Measurements from ENCODE around the gene ACAD8.

ACAD8 gene

DNA sequence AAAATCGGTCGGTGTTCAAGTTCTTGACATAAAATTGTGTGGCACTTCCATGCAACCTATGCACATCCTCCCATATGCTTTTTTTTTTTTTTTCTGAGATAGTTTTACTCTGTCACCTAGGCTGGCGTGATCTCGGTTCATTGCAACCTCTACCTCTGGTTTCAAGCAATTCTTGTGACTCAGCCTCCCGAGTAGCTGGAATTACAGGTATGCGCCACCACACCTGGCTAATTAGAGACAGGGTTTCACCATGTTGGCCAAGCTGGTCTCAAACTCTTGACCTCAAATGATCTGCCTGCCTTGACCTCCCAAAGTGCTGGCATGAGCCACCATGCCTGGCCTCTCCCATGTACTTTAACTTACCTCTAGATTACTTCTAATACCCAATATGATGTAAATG, 37.8 kb downstream of the ACAD8 start:
- no peak for DNase-seq (ENCODE audit: low spot score)

DNA sequence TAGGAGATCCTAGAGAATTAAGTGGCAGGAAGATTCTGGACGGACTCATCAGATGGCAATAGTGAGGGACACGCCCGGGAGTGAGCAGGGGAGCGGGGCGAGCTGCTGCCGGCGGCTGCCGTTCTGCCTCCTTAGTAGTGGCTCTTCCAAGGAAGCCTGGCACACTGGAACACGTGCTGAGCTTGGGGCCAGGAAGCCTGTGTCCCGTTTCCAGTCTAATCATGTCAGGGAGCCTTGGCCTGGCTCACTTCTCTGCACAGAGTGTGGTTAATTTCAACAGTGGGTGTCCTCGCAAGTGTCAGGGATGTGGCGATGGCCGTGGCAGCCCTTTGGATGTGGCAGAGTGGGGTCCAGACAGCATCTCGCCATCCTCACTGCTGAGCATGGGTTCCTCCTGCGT, 39.3 kb downstream of the ACAD8 start:
- no peak for DNase-seq (ENCODE audit: low spot score)

DNA sequence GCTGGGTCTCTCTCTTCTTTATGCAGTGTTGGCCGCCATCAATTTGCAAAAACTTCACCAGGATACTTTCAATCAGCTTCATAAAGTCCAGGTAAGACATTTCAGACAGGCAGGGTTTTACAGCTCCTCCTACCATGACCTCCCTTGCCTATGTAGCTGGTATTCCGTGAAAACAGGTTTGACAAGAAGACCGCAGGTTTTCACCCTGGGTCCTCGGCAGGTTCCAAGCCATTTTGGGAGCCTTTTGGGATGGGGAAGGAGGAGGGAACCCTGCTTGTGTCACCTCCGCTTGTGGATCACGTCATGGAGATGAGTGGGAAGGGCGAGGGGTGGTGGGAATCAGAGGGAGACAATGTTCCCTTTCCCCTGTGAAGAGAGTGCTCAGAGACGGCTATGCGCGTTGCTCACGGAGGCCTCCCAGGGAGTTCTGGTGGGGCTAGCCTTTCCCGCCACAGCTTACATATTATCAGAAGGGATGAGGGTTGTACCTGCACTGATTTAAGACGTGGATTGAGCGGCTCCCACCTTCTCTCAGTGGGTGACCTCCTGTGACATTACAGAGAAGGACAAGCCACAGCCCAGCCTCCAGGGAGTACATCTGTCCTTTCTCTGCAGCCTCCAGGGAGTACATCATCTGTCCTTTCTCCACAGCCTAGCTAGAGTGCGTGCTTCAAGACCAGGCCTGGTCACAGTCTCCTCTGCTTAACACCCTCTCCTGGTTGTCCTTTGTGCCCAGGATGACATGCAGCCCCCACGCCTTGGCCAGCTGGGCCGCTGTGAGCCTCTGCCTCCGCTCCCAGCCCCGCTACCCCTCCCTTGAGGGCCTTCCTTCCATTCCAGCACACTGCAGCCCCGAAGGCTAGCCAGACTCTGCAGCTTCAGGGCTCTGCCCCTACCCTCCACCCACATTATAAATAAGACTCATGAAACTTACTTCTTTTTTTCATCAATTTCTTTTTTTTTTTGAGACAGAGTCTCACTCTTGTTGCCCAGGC, 40.0 kb downstream of the ACAD8 start:
- no peak for DNase-seq (ENCODE audit: low spot score)

DNA sequence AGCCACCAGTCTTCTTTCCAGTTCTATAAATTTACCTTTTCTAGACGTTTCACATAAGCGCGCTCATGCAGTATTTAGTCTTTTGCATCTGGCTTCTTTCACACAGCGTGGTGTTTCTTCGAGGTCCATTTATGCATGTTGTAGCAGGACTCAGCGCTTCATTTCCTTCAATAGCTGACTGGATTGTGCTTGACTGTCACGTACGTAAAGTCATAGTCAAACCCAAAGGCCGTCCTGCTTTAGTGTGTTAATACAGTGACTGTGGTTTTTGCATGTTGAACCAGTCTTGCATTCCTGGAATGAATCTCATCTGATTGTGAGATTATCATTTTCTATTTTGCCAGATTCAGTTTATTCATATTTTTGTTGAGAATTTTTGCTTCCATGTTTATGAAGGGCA, 41.3 kb downstream of the ACAD8 start:
- no peak for DNase-seq (ENCODE audit: low spot score)

DNA sequence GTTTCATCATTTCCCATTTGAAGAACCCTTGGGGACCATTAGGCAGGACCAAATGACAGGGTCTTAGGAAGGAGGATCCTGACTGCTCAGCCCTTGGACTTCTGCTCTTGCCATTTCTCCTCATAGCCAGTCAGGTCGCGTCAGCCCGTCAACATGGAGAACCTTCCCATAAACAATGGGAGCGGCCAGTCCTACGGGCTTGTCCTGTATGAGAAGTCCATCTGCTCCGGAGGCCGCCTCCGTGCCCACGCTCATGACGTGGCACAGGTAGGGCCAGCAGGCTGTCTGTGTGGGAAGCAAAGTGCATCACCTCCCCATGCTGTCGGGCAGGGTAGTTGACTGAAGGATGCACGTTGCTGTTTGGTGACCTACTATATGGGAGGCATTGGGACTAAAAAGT, 58.9 kb downstream of the ACAD8 start:
- DNase-seq (ENCODE audit: low spot score) = no peak

DNA sequence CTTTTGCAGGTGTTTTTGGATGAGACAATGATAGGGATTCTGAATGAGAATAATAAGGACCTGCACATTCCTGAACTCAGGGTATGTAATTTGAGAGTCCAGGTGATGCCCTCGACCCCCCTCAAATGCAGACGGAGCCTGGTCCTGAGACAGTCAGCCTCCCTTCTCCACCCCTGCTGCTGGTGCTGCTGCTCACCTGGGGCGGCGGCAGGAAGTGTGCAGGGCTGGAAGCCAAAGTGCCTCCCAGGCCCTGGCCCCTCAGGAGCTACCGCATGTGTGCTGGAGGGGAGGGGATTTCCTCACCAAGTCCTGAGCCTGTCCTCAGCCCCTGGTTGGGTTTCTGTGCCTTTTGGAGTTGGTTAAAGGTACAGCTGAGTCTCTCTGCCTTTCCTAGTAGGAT, 59.4 kb downstream of the ACAD8 start:
- no peak for DNase-seq (ENCODE audit: low spot score)

DNA sequence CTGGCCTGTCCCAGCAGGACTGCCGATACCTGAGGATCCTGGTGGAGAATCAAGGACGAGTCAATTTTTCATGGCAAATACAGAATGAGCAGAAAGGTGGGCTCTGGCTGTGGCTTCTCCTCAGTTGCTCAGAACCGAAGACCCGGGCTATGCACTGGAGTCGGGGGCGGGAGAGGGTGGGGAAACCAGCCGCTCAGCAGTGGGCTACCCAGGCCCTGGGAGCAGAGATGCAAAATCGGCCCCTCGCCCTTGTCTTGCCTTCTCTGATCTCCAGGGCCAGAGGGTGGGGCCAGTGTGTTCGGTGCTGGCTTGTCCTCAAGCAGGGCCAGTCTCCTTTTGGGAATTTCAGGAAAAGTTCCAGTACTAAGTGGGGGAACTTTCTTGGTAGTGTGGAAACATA, 60.0 kb downstream of the ACAD8 start:
- DNase-seq (ENCODE audit: low spot score) = no peak

DNA sequence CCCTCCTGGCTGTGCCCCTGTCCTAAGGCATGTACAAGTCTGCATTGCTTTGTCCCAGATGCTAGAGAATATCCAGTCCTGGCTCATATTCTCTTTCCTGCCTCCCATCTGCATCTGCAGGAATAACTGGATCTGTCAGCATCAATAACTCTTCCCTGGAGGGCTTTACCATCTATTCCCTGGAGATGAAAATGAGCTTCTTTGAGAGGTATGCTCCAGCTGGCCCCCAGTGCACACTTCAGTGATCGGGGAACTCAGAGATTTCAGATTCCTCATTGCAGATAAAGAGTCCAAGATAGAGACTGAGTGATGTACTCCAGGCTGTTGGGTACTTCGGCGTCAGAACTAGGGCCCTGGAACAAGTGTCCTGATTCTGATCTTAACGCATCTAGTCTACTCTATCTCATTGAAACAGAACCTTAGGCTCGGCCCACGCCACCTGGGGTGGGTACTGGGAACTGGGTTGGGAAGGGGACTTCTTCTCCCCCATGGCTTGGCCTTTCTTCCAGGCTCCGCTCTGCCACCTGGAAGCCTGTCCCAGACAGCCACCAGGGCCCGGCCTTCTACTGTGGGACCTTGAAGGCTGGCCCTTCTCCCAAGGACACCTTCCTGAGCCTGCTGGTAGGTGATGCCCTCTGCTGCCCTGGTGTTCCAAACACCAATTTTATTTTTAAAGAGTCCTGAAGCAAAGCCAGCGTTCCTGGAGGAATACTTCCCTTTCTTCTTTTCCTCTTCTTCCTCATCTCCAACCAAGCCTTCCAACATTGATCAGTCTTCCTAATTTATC, 60.6 kb downstream of the ACAD8 start:
- DNase-seq (ENCODE audit: low spot score) = no peak
